HT-29 (cell line): ENCODE measurements around the gene GPR141. TPM values are rescaled to one million over a fixed set of nuclear protein-coding genes. Genes with fewer than 3 reads are reported as not detected.

ENCODE experiments used
- DNase-seq: peaks from one replicate; pipeline ENCODE4 v3.0.0-alpha.2; 2015; ENCODE audit warnings: low spot score
- total RNA-seq: library from RNA; depleted of rRNA; stranded (reverse); fragments of >200 nt; shearing (Covaris generic); gene quantifications from 2 replicates; pipeline ENCODE4 v1.2.3, GENCODE V29; 2014; rRNA removed

GPR141 gene
- total RNA-seq, 1 experiment from 2014 or later = not detected

GRCh38 chr7:37784015-37784414 lies 100.4 kb downstream of the GPR141 start:
- no peak for DNase-seq

DNA sequence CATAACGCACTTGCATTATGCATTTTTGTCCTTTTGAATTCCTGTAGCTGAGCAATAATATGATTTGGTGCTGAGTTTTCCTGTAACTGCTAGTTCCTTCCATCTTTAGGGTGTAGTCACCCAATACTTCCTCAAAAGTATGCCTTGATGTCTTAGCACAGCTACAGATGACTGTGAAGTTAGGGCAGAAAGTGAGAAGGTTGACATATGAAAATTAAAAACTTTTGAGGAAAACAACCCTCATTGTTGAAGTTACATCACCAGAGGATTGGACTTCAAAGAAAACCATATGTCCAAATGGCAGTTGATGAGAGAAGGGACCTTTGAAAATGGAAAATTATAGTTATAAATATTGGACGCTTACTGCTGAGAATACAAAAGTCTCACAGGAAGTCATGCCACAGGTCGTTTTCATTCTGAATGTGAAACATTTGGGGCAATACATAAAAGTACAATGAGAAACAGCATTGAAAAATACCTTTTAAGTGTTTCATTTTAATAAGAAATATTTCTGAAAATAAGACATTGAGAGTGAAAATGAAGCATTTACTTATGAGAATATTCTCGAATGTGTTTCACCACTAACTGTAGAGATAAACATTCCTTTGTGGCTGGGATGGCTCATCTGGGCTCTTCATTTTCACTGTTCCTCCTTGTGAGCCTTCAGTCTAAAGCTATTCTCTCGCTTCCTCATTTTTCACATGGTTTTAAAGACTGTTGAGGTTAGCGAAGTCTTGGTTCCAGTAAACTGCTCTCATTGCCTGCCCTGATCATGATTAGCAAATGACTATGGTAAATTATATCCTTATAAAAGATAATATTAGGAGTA lies 103.4 kb downstream of the GPR141 start:
- no peak for DNase-seq

Other genes with a start within 250 kb of the GPR141 start
- 0.10 and 0.41 TPM in 2 replicates for gene ELMO1, start 234.9 kb upstream of the GPR141 start, total RNA-seq
- not detected in 2 replicates for gene NME8, start 164.8 kb downstream of the GPR141 start, total RNA-seq
- not detected in 2 replicates for gene SFRP4, start 233.1 kb downstream of the GPR141 start, total RNA-seq
- not detected in 2 replicates for gene EPDR1, start 236.9 kb downstream of the GPR141 start, total RNA-seq